ENCODE results near the gene MRPL11.

MRPL11 gene

GRCh38 chr11:66473167-66473566, 34.5 kb upstream of the MRPL11 start:
- TF ChIP-seq, protein P1, sequence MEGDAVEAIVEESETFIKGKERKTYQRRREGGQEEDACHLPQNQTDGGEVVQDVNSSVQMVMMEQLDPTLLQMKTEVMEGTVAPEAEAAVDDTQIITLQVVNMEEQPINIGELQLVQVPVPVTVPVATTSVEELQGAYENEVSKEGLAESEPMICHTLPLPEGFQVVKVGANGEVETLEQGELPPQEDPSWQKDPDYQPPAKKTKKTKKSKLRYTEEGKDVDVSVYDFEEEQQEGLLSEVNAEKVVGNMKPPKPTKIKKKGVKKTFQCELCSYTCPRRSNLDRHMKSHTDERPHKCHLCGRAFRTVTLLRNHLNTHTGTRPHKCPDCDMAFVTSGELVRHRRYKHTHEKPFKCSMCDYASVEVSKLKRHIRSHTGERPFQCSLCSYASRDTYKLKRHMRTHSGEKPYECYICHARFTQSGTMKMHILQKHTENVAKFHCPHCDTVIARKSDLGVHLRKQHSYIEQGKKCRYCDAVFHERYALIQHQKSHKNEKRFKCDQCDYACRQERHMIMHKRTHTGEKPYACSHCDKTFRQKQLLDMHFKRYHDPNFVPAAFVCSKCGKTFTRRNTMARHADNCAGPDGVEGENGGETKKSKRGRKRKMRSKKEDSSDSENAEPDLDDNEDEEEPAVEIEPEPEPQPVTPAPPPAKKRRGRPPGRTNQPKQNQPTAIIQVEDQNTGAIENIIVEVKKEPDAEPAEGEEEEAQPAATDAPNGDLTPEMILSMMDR (IDR thresholded peaks at IDR 0.05; ENCODE audit: unreplicated experiment in 3 of 3), result no peak
- H3K27me3 Mint-ChIP-seq (ENCODE audit: low read depth), result no peaks in the 10 kb centered on the region
- H3K9me3 Mint-ChIP-seq, result no peaks in the 10 kb centered on the region
- peaks cover 5% of the 10 kb centered on the region for H3K36me3 Mint-ChIP-seq (ENCODE audit: low read depth)
- peaks cover 18% of the 10 kb centered on the region for H3K4me1 Mint-ChIP-seq
- no peak overlapping the region for H3K27ac Mint-ChIP-seq
- H3K4me3 Mint-ChIP-seq, result no peak overlapping the region

GRCh38 chr11:66472054-66472453, 33.4 kb upstream of the MRPL11 start:
- no peak overlapping the region for H3K4me3 Mint-ChIP-seq
- H3K27me3 Mint-ChIP-seq (ENCODE audit: low read depth), result peaks cover 4% of the 10 kb centered on the region

DNA sequence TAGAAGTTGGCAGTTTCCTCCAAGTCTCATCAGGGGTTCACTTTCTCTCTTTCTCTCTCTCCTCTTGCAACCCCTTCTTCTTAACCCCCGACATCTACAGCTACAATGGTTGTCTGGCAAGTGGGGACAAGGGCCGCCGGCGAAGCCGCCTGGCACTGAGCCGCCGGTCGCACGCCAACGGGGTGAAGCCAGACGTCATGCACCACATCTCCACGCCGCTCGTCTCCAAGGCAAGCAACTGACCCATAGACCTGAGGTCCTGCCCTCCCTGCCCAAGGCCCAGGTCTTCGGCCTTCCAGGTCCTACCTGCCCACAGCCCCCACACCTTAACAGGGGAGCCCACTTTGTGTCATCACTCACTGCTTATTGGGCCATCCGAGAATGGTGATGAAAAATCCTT, 32.5 kb upstream of the MRPL11 start:
- Mint-ChIP-seq H3K27me3 (ENCODE audit: low read depth) (peaks cover 4% of the 10 kb centered on the region), H3K9me3 (no peaks in the 10 kb centered on the region), H3K36me3 (ENCODE audit: low read depth) (peaks cover 5% of the 10 kb centered on the region), H3K27ac (no peak overlapping the region), H3K4me3 (peak overlapping the region in 2 of 3 experiments; percentile 42 to 62), H3K4me1 (peaks cover 3% of the 10 kb centered on the region)
- TF ChIP-seq, protein P1 (IDR thresholded peaks at IDR 0.05; ENCODE audit: unreplicated experiment in 3 of 3), result no peak

More at GRCh38 chr11:66472054-66472453, 33.4 kb upstream of the MRPL11 start:
- TF ChIP-seq, protein P1 (IDR thresholded peaks at IDR 0.05; ENCODE audit: unreplicated experiment in 3 of 3), result no peak
- H3K36me3 Mint-ChIP-seq (ENCODE audit: low read depth), result peaks cover 5% of the 10 kb centered on the region
- no peak overlapping the region for H3K27ac Mint-ChIP-seq
- H3K9me3 Mint-ChIP-seq, result no peaks in the 10 kb centered on the region
- H3K4me1 Mint-ChIP-seq, result peaks cover 7% of the 10 kb centered on the region

GRCh38 chr11:66470015-66470414, 31.4 kb upstream of the MRPL11 start:
- Mint-ChIP-seq H3K4me3 (peak overlapping the region; percentile 43 to 75 (median 45)), H3K36me3 (ENCODE audit: low read depth) (peaks cover 5% of the 10 kb centered on the region), H3K4me1 (peaks cover 14% of the 10 kb centered on the region), H3K27me3 (ENCODE audit: low read depth) (peaks cover 4% of the 10 kb centered on the region), H3K9me3 (no peaks in the 10 kb centered on the region), H3K27ac (peak overlapping the region in 2 of 3 experiments; percentile 11 to 37)
- TF ChIP-seq, protein P1 (IDR thresholded peaks at IDR 0.05; ENCODE audit: unreplicated experiment in 3 of 3), result no peak

DNA sequence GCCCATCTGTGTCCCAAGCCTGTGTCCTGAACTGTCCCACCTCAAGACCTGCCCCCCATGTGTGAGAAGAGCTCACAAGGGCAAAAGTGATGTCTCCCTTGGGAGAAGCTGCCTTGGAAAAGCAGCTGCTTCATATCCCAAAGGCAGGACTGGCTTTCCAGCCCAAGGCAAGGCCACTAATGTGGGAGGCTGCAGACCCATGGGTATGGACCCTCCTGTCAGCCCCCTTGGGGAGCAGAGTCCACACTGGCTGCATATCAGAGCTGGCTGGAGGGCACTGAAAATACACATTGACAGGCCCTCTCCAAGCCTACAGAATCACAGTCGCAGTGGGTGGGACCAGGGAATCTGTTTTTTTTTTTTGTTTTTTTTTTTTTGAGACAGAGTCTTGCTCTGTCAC, 30.8 kb upstream of the MRPL11 start:
- peaks cover 5% of the 10 kb centered on the region for H3K36me3 Mint-ChIP-seq (ENCODE audit: low read depth)
- H3K27me3 Mint-ChIP-seq (ENCODE audit: low read depth), result peaks cover 4% of the 10 kb centered on the region
- H3K9me3 Mint-ChIP-seq, result no peaks in the 10 kb centered on the region
- H3K4me3 Mint-ChIP-seq, result peak overlapping the region; percentile 75 to 97 (median 93)
- peaks cover 16% of the 10 kb centered on the region for H3K4me1 Mint-ChIP-seq
- TF ChIP-seq, protein P1 (IDR thresholded peaks at IDR 0.05; ENCODE audit: unreplicated experiment in 3 of 3), result no peak
- H3K27ac Mint-ChIP-seq, result no peak overlapping the region

DNA sequence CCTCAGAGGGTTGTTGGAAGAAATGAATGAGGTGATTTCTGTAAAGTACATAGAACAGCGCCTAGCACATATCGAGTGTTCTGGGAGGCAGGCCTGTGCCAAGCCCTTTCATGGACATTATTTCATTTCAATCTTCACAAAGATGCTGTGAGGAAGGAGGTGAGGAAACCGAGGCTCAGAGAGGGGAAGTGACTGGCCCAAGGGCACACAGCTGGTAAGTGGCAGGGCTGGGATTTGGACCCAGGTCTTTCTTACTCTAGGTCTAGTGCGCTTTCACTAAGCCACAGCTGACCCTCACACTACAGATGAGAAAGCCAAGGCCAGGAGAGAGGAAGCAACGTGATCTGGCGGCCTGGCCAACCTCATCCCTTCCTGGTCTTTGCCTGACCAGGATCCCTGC, 30.0 kb upstream of the MRPL11 start:
- peaks cover 4% of the 10 kb centered on the region for H3K27me3 Mint-ChIP-seq (ENCODE audit: low read depth)
- no peak overlapping the region for H3K27ac Mint-ChIP-seq
- H3K4me1 Mint-ChIP-seq, result peaks cover 16% of the 10 kb centered on the region
- peaks cover 5% of the 10 kb centered on the region for H3K36me3 Mint-ChIP-seq (ENCODE audit: low read depth)
- no peaks in the 10 kb centered on the region for H3K9me3 Mint-ChIP-seq
- TF ChIP-seq, protein P1 (IDR thresholded peaks at IDR 0.05; ENCODE audit: unreplicated experiment in 3 of 3), result no peak
- H3K4me3 Mint-ChIP-seq, result peak overlapping the region; percentile 93 to 97 (median 94)
